OCI-LY3 (cell line): ENCODE data around the gene RBM42.

Experiments used
- EZH2phosphoT487 ChIP-seq: fragments of 200-600 bp; shearing (Covaris generic); IDR thresholded peaks from 2 replicates; pipeline ENCODE4 v1.6.1; 2018; ENCODE audit warnings: antibody characterized with exemption, mixed run types, low read depth
- TF ChIP-seq, protein P1 (sequence below): fragments of 200-600, 300-600 bp; sonication (generic); IDR thresholded peaks from 2 replicates; pipeline ENCODE4 v1.5.1; 2014; ENCODE audit warnings: antibody characterized with exemption, low read length, low read depth

DNA sequence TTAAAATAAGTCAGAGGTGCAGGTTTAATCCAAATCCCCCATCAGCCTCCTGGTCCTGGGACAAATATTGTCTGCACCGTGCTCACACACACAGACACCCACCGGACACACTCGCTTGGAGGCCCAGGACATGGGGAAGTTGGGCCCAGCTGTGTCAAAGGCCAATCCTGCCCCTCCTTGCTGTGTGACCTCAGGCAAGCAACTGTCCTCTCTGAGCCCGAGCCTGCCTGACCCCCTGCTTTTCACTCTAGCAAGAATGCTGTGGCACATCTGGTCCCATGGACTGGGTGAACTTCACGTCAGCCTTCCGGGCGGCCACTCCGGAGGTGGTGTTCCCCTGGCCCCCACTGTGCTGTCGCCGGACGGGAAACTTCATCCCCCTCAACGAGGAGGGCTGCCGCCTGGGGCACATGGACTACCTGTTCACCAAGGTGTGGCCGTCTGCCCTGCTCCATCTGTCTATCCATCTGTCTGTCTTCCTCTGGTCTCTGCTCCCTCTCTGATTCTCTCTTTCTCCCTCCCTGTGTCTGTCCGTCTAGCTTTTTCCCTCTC, 46.8 kb downstream of the RBM42 start:
- TF ChIP-seq, protein P1, sequence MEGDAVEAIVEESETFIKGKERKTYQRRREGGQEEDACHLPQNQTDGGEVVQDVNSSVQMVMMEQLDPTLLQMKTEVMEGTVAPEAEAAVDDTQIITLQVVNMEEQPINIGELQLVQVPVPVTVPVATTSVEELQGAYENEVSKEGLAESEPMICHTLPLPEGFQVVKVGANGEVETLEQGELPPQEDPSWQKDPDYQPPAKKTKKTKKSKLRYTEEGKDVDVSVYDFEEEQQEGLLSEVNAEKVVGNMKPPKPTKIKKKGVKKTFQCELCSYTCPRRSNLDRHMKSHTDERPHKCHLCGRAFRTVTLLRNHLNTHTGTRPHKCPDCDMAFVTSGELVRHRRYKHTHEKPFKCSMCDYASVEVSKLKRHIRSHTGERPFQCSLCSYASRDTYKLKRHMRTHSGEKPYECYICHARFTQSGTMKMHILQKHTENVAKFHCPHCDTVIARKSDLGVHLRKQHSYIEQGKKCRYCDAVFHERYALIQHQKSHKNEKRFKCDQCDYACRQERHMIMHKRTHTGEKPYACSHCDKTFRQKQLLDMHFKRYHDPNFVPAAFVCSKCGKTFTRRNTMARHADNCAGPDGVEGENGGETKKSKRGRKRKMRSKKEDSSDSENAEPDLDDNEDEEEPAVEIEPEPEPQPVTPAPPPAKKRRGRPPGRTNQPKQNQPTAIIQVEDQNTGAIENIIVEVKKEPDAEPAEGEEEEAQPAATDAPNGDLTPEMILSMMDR, result no peak
- no peak for TF ChIP-seq EZH2phosphoT487
